ENCODE data around the gene EXOC3L1. TPM values are rescaled to one million over a fixed set of nuclear protein-coding genes. Genes with fewer than 3 reads are reported as not detected.

The EXOC3L1 gene
- total RNA-seq, 1 experiment from 2014 or later: 0.30 TPM

DNA sequence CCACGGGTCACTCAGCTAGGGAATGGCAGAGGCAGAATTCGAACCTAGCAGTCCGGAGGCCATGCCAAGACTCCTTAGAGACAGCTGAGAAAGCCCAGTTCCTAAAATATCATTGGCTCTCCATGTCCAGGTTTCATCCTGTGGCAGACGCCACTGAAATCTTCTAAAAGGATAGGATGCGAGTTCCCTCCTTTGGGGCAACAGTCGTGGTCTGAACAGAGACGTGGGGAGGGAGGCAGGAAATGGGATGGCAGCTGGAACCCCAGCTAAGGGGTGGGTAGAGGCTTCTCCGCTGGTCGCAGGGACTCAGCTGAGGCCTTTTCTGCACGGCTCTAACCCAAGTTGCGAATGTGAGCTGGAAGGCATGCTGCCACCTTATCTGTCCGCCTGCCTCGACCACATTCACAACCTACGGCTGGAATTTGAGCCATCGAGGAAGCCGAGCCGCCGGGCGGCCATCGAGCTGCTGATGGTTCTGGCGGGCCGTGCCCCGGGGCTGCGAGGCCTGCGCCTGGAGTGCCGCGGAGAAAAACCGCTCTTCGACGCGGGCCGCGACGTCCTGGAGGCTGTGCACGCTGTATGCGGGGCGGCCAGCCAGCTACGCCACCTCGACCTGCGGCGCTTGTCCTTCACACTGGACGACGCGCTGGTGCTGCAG is 27.3 kb downstream of the EXOC3L1 start:
- BruUV-seq (replicated peaks): no TSS peak
- H3K4me3 ChIP-seq (replicated peaks in 1 of 2; ENCODE audit: low read depth in 1 of 2, low read length in 2 of 2): no peak overlapping the region

More for the DNA sequence above, 27.3 kb downstream of the EXOC3L1 start:
- no peak overlapping the region for H3K9ac ChIP-seq (ENCODE audit: low read length)
- no peak overlapping the region; the same call in 1 of the 2 replicates for H3K27ac ChIP-seq (ENCODE audit: low read depth, low read length)
- POLR2A ChIA-PET: interaction anchor here (0.5 to 2.7 kb wide), 2 partner anchors 11 to 234 kb away, joined by 3 to 11 read pairs; no protein-coding TSS in a partner anchor
- no peak for ATAC-seq
- H3K36me3 ChIP-seq (ENCODE audit: control insufficient read depth in 1 of 2, insufficient read depth in 2 of 2, low read length in 2 of 2): no peaks in the 10 kb centered on the region
- H3K9me2 ChIP-seq (ENCODE audit: insufficient read depth): no peaks in the 10 kb centered on the region
- H3K9me3 ChIP-seq (ENCODE audit: control insufficient read depth in 1 of 2, insufficient read depth in 1 of 2, low read depth in 1 of 2, low read length in 2 of 2): no peaks in the 10 kb centered on the region
- CTCF ChIA-PET: interaction anchor here (3.4 kb wide), 1 partner anchor 145 kb away, joined by 21 read pairs; no protein-coding TSS in a partner anchor
- RAD21 ChIA-PET (ENCODE audit: low non-redundant PET in 1 of 2, low total read pairs in 2 of 2, uncharacterized antibody in 2 of 2, unreplicated experiment in 2 of 2): no interaction called here
- H3K4me2 ChIP-seq (ENCODE audit: low read length): no peak overlapping the region
- H2AFZ ChIP-seq (ENCODE audit: low read depth, low read length, poor library complexity, severe bottlenecking): no peak overlapping the region
- peaks cover 21 to 36% of the 10 kb centered on the region in 2 experiments for H3K4me1 ChIP-seq (ENCODE audit: control insufficient read depth in 1 of 2, insufficient read depth in 2 of 2, low read length in 2 of 2)
- H4K20me1 ChIP-seq (ENCODE audit: insufficient read depth): no peaks in the 10 kb centered on the region
- intact Hi-C loops (cut with micrococcal nuclease): no loop called here
- DNase-seq (ENCODE audit: low read depth, low spot score): no peak
- TF ChIP-seq ZNF274 (IDR thresholded peaks at IDR 0.05; ENCODE audit: low read depth, low read length) (no peak), MAX (IDR thresholded peaks at IDR 0.05) (no peak), EGR1 (IDR thresholded peaks at IDR 0.05; ENCODE audit: low read depth) (no peak), SRF (IDR thresholded peaks at IDR 0.05; ENCODE audit: low read depth) (no peak), YY1 (IDR thresholded peaks at IDR 0.05; ENCODE audit: extremely low read depth, insufficient replicate concordance, low read depth, low read length) (no peak), TCF7L2 (IDR thresholded peaks at IDR 0.05; ENCODE audit: borderline replicate concordance, extremely low read depth, insufficient read depth, insufficient read length) (no peak), SP1 (IDR thresholded peaks at IDR 0.05; ENCODE audit: low read depth) (no peak), FOSL1 (IDR thresholded peaks at IDR 0.05; ENCODE audit: low read depth) (no peak), SIN3A (IDR thresholded peaks at IDR 0.05; ENCODE audit: low read depth) (no peak), CBX3 (IDR thresholded peaks at IDR 0.05; ENCODE audit: low read depth) (no peak), EZH2 (IDR thresholded peaks at IDR 0.05) (no peak), ELF1 (IDR thresholded peaks at IDR 0.05; ENCODE audit: borderline replicate concordance, low read depth) (no peak), EZH2phosphoT487 (IDR thresholded peaks at IDR 0.05; ENCODE audit: borderline replicate concordance) (no peak), CEBPB (IDR thresholded peaks at IDR 0.05; ENCODE audit: low read depth) (no peak)
- TF ChIP-seq, protein P1, sequence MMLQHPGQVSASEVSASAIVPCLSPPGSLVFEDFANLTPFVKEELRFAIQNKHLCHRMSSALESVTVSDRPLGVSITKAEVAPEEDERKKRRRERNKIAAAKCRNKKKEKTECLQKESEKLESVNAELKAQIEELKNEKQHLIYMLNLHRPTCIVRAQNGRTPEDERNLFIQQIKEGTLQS (IDR thresholded peaks at IDR 0.05): no peak
- no peaks in the 10 kb centered on the region for H3K27me3 ChIP-seq (ENCODE audit: insufficient read depth, low read length)
- no peaks in the 10 kb centered on the region; the same call in 1 of the 2 replicates for H3K79me2 ChIP-seq (ENCODE audit: insufficient read depth, low read length)

All from HCT116 (cell line).